Mesothelial cell of epicardium (in vitro differentiated cells): Measurements from ENCODE around the gene KMO. TPM values are rescaled to one million over a fixed set of nuclear protein-coding genes. Genes with fewer than 3 reads are reported as not detected.

ENCODE experiments used
- DNase-seq, 2 experiments: peaks; one replicate each; pipeline ENCODE4 v3.0.0; 2021; ENCODE audit warnings: low spot score in 2 of 2; ENCODE audit not compliant: unreplicated experiment in 2 of 2
- H3K27ac Mint-ChIP-seq: 2 replicates; pipeline ENCODE4 v1.8.0; 2021; ENCODE audit warnings: mixed read lengths
- H3K27me3 Mint-ChIP-seq: 2 replicates; pipeline ENCODE4 v1.8.0; 2021; ENCODE audit warnings: low read depth, mixed read lengths
- H3K36me3 Mint-ChIP-seq: 2 replicates; pipeline ENCODE4 v1.8.0; 2021; ENCODE audit warnings: mixed read lengths
- H3K4me1 Mint-ChIP-seq: 2 replicates; pipeline ENCODE4 v1.8.0; 2021; ENCODE audit warnings: mixed read lengths
- H3K4me3 Mint-ChIP-seq: 2 replicates; pipeline ENCODE4 v1.8.0; 2021; ENCODE audit warnings: mild to moderate bottlenecking, moderate library complexity, mixed read lengths
- H3K9me3 Mint-ChIP-seq: 2 replicates; pipeline ENCODE4 v1.8.0; 2021; ENCODE audit warnings: mixed read lengths
- total RNA-seq: library from RNA; stranded (reverse); gene quantifications from 3 replicates; pipeline ENCODE4 v1.2.1, GENCODE V29; 2021
- TF ChIP-seq, protein P1 (sequence below): fragments of 200-600 bp; sonication (generic); IDR thresholded peaks from one replicate; pipeline ENCODE4 v1.5.0; 2021; ENCODE audit warnings: antibody characterized with exemption; ENCODE audit not compliant: unreplicated experiment

KMO gene
- total RNA-seq, 1 donor from 2014 or later = not detected

DNA sequence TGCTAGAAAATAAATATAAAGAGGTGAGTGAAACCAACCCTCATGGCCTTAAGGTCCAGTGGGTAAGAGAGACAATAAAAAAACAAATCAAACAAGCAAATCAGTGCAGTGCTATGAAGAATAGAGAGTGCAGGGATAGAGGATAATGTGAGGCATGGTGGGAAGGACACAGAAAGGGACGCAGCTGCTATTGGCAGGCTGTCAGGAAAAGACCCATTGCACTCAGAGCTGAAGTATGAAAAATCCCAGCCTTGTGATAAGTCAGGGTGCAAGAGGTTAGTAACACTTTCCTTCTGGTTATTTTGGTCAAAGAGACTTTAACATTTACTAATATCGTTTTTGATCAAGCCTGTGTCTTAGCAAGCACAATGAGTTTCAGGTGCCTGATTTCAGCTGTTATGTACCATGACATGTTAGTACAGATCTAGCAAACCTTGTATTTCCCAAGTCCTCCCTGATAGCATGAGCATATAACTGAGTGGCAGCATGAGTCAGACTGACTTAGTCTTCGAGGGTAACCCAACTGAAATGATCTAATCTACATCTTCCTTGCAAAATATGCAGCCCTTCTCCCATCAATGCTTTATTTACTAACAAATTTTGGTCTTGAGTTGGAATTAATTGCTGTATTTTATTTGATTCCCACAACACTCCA is 76.3 kb downstream of the KMO start:
- H3K36me3 Mint-ChIP-seq = no peaks in the 10 kb centered on the region
- H3K9me3 Mint-ChIP-seq = no peaks in the 10 kb centered on the region
- H3K4me3 Mint-ChIP-seq = no peak overlapping the region
- no peaks in the 10 kb centered on the region for H3K4me1 Mint-ChIP-seq
- TF ChIP-seq, protein P1, sequence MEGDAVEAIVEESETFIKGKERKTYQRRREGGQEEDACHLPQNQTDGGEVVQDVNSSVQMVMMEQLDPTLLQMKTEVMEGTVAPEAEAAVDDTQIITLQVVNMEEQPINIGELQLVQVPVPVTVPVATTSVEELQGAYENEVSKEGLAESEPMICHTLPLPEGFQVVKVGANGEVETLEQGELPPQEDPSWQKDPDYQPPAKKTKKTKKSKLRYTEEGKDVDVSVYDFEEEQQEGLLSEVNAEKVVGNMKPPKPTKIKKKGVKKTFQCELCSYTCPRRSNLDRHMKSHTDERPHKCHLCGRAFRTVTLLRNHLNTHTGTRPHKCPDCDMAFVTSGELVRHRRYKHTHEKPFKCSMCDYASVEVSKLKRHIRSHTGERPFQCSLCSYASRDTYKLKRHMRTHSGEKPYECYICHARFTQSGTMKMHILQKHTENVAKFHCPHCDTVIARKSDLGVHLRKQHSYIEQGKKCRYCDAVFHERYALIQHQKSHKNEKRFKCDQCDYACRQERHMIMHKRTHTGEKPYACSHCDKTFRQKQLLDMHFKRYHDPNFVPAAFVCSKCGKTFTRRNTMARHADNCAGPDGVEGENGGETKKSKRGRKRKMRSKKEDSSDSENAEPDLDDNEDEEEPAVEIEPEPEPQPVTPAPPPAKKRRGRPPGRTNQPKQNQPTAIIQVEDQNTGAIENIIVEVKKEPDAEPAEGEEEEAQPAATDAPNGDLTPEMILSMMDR = no peak
- no peaks in the 10 kb centered on the region for H3K27me3 Mint-ChIP-seq
- no peak for DNase-seq
- H3K27ac Mint-ChIP-seq = no peak overlapping the region

DNA sequence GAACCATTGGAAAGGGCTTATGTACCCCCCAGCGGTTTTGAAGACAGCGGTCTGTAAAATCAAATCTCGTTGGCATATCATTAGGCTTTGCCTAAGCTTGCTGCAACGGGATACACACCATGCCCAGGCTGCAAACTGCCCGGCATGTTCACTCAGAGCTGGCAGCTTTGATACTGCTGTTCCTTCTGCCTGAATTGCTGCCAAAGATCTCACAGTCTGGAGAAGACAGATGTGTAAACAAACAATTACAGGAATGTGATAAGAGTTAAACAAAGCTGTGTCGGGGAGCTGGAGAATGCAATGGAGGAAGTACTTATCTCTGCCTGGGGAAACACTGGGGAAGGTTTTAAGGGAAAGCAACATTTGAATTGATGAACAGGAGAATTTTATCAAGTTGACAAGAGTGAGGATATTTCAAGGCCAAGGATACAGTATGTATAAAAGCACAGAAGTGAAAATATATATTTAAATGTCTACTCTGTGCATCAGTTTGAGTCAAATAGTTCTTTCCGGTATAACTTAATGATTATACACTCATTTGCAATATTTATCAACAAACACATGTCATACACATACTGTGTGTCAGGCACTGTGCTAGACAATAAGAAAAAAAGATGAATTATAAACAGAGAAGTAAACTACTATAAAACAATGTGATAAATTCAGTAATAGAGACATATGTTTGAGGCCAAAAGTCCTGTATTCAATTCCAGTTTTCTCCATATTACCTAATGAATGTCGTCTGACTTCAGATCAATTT is 78.1 kb downstream of the KMO start:
- TF ChIP-seq, protein P1 = no peak
- no peaks in the 10 kb centered on the region for H3K4me1 Mint-ChIP-seq
- H3K36me3 Mint-ChIP-seq = no peaks in the 10 kb centered on the region
- H3K9me3 Mint-ChIP-seq = no peaks in the 10 kb centered on the region
- H3K27ac Mint-ChIP-seq = no peak overlapping the region
- DNase-seq = no peak
- H3K4me3 Mint-ChIP-seq = no peak overlapping the region
- H3K27me3 Mint-ChIP-seq = no peaks in the 10 kb centered on the region

DNA sequence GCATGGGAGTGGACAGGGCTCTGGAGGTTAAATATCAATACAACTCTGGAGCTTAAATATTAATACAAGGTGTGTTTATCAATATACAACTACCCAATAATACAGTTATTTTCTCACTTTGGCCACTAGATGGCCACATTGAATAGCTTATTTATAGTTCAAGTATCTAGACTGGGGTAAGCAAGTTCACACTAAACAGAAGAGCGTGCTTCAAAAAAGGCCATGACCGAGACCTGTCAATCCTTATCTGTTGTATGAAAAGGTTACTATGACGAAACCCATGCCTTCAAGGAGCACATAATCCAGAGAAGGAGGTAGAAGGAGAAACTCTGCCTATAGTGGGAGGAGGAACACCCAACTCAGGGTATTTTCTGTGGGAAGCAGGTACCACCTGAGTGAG is 78.9 kb downstream of the KMO start:
- Mint-ChIP-seq H3K36me3 (no peaks in the 10 kb centered on the region), H3K4me1 (no peaks in the 10 kb centered on the region), H3K27me3 (no peaks in the 10 kb centered on the region), H3K4me3 (no peak overlapping the region), H3K27ac (no peak overlapping the region), H3K9me3 (no peaks in the 10 kb centered on the region)
- TF ChIP-seq, protein P1 = peak; percentile 87
- no peak for DNase-seq

DNA sequence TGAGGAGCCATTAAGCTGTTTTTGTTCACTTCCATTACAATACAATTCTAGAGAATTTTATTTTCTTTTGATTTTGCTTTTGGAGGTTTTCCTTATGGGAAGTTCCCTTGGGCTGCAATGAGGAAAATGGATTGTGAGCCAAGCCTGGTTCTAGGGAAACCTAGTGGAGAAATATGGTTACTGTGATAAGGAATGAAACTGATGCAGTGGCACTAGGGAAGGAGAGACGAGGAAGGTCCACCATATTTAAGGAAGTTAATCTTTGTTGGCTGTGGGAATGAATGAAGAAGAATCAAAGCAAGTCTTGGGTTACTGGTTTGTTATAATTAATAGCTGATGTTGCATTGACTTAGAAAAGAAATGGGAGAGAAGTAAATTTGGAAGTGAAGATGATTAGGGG is 79.6 kb downstream of the KMO start:
- Mint-ChIP-seq H3K9me3 (no peaks in the 10 kb centered on the region), H3K36me3 (no peaks in the 10 kb centered on the region), H3K4me3 (no peak overlapping the region), H3K27me3 (no peaks in the 10 kb centered on the region), H3K4me1 (no peaks in the 10 kb centered on the region), H3K27ac (no peak overlapping the region)
- TF ChIP-seq, protein P1 = no peak
- no peak for DNase-seq

DNA sequence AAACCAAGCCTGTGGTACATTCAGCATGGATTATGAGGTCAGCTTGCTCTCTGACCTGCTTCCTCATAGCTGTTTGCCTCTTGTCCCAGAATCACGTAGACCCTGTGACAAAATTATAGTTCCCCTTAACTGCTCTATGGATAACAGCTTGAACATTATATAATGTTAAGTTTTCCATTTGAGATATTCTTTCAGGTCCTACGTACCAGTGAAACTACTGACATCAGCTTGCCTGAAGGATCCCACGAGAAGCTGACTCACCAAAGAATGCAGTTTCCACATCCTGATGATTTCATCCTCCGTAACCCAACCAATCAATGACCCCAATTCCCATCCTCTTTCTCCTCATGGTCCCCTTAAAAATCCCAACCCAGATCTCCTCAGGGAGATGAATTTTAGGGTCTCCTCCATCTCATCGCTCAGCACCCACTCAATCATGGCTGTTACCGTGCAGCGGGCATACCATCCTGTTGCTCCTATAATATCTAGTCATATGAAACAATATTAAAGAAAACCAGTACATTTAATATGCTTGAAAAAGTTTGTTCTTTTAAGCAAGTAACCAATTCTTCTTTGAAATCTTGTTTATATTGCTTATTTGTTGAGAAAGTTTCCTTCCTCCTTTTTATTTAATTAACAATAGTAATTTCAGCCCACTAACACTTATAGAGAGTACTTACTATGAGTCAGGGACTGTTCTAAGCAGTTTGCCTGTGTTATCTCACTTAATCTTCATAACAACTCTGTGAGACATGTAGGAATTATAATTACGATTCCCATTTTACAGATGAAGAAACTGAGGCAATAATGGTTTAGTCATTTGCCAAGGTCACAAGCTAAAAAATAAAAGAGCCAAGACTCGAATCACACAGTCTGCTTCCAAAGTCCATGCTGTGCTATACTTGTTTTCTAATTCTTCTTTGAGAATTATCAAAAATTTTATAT is 80.6 kb downstream of the KMO start:
- H3K4me1 Mint-ChIP-seq = no peaks in the 10 kb centered on the region
- no peaks in the 10 kb centered on the region for H3K36me3 Mint-ChIP-seq
- H3K27me3 Mint-ChIP-seq = no peaks in the 10 kb centered on the region
- DNase-seq = no peak
- H3K4me3 Mint-ChIP-seq = no peak overlapping the region
- H3K9me3 Mint-ChIP-seq = no peaks in the 10 kb centered on the region
- H3K27ac Mint-ChIP-seq = no peak overlapping the region
- TF ChIP-seq, protein P1 = no peak
